GM18909 (cell line): ENCODE results near the gene EMP2.
"Not testable (repeated sequence)": the region's sequence is repeated elsewhere in the genome, so short reads cannot be mapped to it uniquely, and the experiment has no call there.

Source experiments
- ATAC-seq: cut with Tn5 transposase; IDR thresholded peaks from one replicate; pipeline ENCODE4 v1.9.1; 2021; ENCODE audit warnings: mild to moderate bottlenecking; ENCODE audit not compliant: unreplicated experiment, poor library complexity

The EMP2 gene, protein sequence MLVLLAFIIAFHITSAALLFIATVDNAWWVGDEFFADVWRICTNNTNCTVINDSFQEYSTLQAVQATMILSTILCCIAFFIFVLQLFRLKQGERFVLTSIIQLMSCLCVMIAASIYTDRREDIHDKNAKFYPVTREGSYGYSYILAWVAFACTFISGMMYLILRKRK

DNA sequence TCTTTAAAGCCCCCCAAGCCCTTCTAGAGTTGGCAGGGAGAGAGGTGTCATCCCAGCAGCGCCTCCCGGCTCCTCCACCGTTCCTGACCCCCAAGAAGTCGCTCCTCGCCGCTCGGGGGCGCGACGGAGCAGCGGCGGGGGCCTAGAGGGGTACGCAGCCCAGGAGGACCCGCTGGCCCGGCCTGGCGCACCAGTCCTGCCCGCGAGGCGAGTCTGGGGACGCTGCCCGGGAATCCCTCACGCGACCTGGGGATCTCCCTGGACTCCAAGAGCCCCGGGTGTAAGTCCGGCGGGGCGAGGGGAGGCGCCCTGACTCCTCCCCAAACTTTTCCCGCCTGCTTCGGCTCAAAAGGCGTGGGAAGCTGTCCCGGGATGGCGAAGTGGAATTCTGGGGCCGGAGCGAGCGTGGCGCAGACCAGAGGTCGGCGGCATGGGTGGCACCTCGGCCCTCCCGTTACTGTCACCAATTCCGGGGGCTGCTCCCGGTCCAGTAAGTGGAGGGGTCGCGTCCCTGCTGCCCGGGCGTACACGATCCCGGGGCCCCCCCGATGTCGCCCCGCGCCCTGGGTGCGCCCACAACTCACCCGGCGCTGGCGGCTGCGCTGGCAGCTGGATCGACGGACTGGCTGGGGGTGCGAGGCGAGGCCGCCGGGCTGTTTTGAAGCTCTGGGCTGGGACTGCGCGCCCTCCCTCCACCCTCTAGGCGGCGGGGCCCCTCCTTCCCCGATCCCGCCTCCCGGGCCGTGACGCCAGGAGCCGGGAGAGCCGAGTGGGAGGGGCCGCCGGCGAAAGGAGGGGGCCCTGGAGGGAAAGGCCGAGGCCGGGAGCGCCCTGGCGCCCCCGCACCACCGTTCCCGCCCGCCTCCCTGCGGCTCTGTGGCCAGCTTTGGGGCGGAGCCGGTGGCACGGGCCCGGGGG lies at the start of gene EMP2:
Gene EMP2 (minus strand): TSS at position 634 of the 918 bp plus-strand sequence. CDS start 32,981 bp downstream, outside the sequence.
- ATAC-seq: no peak

DNA sequence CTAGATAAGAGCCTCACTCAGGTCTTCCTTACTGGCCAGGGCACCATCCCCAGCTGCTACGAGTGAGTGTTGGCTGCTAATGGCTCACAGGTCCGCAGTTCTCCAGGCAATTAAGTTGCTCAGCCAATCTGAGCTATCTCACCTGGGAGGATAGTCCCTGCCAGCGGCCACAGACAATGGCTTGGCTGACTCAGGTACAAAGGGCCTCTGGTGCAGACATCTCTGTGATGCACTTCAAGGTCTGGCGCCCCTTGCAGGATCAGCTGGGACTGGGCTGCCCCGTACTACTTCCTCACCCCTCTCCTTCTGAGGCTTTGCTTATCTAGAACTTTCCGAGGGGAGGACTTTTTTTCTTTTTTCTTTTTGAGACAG lies 49.2 kb upstream of the EMP2 start:
- ATAC-seq: no peak

DNA sequence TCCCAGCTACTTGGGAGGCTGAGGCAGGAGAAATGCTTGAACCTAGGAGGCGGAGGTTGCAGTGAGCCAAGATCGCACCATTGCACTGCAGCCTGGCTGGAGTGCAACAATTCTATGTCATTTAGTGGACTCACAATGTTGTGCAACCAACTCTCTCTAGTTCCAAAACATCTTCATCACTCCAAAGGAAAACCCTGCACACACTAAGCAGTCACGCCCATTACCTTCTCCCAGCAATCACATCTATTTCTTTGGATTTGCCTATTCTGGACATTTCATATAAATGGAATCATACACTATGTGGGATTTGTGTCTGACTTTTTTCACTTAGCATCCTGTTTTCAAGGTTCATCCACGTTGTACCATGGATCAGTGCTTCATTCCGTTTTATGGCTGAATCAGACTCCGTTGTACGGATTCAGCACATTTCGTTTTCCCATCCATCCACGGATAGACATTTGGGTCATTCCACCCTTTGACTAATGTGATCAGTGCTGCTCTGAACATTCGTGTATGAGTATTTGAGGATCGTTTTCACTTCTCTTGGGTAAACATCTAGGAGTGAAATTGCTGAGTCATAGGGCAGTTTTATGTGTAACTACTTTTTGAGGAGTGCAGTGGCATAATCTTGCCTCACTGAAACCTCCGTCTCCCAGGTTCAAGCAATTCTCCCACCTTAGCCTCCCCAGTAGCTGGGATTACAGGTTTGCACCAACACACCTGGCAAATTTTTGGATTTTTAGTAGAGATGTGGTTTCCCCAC lies 45.4 kb upstream of the EMP2 start:
- no peak for ATAC-seq

DNA sequence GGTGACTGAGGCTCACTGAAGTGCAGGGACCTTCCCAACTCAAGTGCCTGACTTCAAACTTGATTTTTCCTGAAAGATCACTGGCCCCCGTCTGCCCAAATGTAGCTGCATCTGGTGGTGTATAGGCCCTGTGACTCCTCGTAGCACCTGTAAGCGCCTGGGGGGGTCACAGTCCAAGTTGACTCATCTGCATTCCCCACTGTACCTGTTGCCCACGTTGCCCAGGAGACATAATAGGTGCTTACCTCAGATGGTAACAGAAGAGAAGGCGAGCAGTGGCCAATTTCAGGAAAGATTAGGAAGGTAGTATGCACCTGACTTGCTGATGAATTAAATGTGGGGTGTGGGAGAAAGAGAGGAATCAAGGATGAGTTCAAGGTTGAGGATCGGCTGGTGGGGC lies 44.1 kb upstream of the EMP2 start:
- no peak for ATAC-seq

DNA sequence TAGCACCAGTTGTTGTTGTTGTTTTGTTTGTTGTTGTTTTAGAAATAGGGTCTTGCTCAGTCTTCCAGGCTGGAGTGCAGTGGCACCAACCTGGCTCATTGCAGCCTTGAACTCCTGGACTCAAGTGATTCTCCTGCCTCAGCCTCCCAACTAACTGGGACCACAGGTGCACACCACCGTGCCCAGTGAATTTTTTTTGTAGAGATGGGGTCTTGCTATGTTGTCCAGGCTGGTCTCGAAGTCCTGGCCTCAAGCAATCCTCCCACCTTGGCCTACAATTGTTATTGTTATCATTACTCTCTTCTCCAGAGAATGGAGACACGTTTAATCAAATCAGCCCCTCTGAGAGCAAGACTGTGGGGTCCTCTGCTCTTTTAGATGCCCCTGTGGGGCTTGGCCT lies 42.7 kb upstream of the EMP2 start:
- no peak for ATAC-seq

DNA sequence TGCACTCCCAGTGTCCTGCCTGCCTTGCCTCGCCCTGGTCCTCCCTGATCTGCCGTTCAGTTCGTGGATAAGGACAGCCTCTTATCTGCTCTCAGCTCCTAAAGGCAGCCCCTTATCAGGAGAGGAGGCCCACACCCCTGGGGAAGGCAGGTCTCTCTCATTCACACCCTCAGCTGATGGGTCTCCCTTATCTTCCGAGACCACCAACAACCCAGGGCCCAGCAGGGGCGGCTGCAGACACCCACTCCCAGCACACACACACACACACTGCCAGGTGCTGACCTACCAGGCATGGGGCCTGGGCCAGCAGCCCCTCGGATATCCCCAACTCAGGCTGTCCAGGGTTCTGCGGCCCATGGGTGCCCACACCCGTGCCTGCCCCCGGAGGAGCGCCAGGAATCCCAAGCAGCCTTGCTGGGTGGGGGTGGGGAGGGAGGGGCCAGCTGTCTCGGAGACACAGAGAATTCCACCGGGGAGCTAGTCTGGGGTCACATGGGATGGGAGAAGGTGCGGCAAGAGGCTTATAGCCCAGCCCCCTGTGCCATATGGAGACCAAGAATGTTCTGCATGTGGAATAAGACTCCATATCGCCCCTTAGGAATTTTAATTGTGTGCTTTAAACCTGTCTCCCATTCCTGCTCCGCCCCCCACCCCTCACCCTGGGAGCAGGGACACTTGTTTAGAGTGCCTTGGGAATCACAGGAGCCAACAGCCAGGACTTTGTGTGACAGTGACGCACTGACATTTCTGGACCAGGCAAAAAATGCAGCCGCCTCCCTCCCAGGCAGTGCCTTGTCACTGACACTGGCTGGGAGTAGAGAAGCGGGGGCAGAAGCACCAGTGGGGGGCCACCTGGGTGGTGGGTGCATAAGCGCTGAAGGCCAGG lies 41.9 kb upstream of the EMP2 start:
- ATAC-seq: no peak

DNA sequence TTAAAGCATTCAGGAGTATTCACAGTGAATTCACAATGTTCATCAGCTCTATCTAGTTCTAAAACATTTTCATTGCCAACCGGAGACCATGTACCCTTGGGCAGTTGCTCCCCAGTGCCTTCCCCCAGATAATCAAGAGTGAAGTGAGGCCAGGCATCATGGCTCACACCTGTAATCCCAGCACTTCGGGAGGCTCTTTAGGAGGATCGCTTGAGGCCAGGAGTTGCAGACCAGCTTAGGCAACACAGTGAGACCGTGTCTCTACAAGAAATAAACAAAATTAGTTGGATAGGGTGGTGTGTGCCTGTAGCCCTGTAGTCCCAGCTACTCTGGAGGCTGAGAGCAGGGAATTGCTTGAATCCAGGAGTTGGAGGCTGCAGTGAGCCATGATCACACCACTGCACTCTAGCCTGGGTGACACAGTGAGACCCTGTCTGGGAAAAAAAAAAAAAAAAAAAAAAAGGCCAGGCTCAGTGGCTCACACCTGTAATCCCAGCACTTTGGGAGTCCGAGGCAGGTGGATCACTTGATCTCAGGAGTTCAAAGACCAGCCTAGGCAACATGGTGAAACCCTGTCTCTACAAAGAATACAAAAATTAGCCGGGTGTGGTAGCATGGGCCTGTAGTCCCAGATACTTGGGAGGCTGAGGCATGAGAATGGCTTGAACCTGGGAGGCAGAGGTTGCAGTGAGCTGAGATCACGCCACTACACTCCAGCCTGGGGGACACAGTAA lies 41.0 kb upstream of the EMP2 start:
- ATAC-seq: not testable (repeated sequence)

DNA sequence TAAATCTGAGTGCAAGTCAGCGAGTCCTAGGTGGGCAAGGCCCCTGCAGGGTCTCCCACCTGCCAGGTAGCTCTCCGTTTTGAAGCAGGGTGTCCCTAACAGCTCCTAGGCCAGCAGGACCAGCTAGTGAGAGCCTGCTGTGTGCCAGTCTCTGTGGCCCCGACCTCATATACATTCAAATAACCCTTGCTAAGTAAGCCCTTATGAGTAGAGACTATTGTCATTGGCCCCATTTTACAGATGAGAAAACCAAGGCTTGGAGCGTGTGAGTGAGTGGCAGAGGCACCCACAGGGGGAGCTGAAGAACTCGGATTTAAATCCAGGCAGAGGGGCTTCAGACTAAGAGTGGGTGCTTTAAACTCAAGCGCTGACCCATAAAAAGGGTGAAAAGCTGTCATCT lies 39.7 kb upstream of the EMP2 start:
- ATAC-seq: no peak

DNA sequence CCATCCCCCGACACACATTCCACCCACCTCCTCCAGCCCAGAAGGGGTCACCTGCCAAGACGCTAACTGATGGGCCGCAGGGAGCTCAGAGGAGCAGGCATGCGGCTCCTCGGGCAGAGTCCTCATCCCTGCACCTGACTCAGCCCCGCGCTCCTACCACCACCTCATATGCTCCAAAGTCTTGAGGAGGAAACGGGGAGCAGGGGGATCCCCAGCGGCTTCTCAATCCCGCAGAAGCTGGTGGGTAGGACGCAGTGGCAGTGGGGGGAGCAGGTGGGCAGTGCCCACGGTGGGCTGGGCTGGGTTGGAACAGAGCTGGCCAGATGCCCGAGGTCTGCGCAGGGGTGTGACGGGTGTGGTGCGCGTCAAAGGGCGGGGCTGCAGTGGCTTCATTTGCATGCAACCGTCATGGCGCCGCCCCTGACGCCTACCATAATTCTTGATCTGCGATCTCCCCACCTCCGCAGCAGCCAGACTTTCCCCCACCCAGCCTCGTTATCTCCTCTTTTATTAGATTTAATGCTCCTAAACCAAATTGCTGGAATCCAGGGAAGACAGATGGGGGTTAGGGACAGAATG lies 39.0 kb upstream of the EMP2 start:
- no peak for ATAC-seq

DNA sequence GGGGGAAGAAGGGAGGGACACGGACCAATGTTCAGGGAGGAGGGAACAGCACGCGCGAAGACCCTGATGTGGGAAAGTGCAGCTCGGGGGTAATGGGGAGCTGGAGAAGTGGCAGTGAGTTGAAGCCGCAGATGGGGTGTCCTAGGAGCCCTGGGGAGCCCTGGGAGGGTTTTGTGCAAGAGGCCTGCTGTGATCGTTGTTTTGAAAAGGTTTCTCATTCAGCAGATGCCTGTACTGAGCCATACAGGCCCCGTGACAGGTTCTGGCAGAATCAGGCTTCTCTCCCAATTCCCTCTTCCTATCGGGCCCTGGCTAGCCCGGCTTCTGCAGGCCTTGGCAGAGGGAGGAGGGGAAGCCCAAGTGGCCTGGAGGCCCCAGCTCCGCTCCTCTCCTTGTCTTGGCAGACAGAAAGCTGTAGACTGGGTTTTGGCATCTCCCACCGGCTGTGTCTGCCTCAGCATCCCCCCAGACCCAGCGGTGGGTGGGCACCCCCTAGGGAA lies 38.4 kb upstream of the EMP2 start:
- ATAC-seq: no peak

DNA sequence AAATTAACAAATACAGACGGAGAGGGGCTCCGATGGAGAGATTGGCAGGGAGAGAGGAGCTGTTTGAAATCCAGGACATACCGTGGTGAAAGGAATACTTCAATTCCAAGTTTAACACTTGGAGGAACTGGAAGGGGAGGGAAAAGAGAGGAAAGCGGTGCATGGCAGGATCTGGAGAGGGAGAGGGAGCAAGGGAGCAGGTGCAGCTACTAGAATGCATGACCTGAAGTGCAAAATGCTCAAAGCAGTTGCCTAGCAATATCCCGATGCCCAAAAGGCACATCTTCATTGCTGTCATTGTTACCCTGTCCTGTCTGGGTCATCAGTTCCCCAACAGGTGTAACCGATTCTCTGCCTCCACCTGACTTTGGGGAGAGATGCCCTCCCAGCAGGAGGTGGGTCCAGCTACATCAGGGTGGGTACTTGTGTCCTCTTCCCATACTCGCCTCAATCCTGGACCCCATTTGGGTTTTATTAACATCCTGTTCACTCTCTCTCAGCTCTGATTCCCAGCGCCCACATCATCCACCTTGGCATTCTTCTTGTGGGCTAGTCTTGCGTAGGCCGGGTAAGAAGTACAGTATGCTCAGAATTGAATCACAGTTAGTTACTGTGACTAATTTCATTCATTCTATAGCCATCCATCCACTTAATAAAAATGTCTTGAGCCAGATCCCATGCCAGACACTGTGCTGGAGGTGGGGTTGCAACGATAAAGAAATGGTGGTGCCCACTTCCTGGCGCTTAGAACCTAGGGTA lies 37.4 kb upstream of the EMP2 start:
- no peak for ATAC-seq

DNA sequence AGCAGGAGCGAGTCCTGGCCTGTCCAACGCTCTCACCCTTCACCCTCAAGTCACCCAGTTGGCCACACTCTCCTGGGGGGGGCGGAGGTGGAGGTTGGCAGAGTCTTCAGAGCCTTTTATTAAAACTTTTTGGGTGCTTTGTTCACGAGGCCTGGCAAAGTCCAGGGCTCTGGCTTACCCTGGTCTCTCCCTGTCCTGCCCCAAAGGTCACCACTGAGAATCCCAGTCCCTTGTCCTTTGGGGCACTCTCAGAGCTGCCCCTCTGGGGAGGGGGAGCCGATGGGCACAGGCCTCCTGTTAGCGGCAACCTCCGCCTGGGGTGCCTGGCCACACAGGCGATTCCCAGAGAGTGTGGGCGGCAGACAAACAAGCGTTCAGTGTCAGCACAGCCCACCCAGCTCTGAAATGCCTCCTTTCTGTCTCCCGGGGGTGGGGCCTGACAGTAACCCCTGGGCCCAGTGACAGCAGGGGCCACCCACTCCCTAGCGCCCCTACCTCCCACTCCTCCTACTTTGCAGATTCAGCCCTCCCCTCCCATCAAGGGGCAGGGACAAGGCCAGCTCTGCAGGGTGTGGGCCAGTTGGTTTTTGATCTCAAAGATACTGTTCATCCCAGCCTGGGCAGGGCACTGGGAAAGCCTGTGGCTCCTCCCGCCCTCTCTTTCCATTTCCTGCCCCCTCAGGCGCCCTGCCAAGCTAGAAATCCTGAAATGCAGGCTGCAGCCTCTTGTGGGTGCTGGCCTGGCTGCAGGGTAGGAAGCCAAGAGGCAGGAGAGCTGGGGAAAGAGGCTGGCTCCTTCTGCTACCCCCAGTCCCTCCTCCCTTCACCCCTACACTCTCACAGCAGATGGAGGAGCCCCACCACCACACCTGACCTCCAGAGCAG lies 36.6 kb upstream of the EMP2 start:
- no peak for ATAC-seq

DNA sequence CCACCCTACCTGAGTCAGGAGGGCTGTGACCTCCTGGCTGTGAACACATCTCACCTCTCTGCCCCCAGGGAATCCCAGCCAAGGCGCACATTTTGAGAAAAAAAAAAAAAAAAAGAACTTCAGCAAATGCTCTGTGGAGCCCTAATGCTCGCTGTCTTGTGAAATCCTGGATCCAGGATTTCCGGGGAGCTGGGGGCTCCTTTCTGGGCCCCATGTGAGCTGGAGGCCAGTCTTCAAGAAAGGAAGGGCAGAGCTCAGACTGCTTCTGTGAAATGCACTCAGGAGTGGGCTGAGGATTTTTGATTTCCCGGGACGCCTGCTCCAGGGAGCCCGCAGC lies 36.0 kb upstream of the EMP2 start:
- no peak for ATAC-seq

DNA sequence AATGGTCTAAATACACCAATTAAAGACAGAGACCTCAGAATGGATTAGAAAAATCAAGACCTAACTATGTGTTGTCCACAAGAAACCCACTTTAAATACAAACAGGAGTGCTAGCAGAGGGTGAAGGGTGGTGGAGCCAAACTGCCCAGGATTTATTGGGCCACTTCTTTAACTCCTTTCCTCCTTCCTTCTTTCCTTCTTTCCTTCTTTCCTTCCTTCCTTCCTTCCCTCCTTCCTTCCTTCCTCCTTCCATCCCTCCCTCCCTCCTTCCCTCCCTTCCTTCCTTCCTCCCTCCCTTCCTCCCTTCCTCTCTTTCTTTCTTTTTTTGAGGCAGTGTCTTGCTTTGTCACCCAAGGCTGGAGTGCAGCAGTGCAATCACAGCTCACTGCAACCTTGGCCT lies 34.3 kb upstream of the EMP2 start:
- ATAC-seq: no peak

DNA sequence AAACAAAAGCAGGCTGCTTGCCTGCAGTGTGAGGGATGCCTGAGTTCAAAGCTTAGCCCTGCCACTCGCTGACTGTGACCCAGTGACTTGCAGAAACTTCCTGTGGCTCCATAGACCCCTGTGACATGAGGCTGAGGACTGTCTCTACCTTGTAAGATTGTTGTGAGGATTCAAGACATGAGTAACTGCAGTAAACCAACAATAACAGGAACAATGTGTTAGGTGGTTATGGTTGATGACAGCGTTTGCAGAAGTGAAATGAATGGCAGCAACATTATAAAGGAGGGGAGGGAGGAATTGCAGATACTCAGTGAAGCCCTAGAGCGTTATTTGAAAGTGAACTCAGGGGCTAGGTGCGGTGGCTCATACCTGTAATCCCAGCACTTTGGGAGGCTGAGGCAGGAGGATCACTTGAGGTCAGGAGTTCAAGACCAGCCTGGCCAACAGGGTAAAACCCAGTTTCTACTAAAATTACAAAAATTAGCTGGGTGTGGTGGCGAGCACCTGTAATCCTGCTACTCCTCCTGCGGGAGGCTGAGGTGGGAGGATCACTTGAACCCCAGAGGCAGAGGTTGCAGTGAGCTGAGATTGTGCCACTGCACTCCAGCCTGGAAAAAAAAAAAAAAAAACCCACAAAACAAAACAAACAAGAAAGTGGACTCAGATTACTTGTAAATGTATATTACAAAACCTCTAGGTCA lies 33.5 kb upstream of the EMP2 start:
- no peak for ATAC-seq

DNA sequence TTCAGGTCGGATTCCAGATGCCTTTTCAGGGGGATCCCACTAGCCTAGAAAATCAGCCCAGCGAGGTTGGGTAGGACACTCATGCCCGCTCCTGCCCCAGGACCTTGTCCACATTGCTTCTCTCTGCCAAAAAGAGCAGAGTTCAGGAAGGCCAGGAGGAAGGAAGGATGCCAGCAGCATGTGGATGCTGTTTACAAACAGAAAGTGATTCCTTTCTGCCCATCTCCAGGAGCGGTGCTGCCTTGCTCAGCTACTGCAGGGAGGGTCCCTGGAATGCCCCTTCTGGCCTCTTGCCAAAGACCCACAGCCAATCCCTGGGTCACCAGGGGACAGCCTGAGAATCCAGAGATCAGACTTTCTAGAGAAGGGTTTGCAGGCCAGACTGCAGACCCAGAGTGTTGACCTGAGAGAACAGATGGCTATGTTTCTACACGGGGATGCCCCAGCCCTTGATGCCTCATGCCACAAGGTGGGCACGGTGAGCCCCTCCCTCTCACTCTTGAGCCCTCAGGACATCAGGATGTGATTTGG lies 32.3 kb upstream of the EMP2 start:
- no peak for ATAC-seq
